HG02840 (cell line): ENCODE measurements around the gene ODF4.
"Not testable (repeated sequence)": the region's sequence is repeated elsewhere in the genome, so short reads cannot be mapped to it uniquely, and the experiment has no call there.

Source experiments
- ATAC-seq: cut with Tn5 transposase; IDR thresholded peaks from one replicate; pipeline ENCODE4 v1.9.1; 2021; ENCODE audit warnings: mild to moderate bottlenecking, moderate library complexity, moderate number of reproducible peaks; ENCODE audit not compliant: unreplicated experiment, low FRiP score

The ODF4 gene

DNA sequence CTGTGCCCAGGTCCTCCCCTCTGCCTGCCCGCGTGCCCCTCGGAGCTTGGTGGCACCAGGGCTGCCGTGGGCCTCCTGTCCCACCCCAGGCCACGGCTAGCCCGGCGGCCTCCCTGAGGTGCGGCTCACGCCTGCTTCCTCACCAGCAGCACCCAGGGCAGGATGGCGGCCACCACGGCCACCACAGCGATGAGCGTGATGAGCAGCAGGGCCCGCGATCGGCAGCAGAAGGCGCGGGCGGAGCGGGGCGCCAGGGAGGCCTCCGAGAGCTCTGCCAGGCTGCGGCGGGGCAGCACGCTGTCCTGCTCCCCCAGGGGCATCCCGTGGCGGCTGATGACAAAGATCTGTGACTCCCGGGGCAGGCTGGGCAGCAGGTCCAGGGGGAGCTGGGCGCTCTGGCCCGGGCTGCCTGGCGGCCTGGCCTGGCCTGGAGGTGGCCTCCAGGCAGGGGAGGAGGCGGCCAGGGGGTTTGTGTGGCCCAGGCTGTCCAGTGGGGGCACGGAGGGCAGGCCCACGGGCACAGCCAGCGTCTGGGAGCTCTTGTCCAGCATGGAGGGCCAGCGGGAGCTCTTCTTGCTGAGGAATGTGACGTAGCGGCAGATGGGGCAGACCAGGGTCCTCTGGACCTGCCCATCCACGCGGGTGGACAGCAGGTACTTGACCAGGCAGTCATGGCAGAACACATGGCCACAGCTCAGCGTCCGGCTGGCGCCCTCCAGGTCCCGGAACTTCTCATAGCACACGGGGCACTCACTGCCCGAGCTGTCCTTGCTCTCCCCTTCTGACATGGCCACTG is 53.2 kb downstream of the ODF4 start:
- no peak for ATAC-seq

- no peak for ATAC-seq
Measured at GRCh38 chr17:8393470-8394231, 54.0 kb downstream of the ODF4 start.

DNA sequence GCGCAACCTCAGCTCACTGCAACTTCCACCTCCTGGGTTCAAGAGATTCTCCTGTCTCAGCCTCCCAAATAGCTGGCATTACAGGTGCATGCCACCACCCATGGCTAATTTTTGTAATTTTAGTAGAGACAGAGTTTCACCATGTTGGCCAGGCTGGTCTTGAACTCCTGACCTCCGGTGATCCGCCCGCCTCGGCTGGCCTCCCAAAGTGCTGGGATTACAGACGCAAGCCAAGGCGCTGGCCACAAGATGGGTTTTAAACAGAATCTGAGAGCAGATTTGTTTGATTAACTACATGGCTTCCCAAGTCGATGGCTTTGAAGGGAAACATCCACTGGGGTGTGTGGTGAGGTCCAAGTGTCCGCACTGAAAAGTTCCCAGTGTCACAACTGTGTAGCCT is 54.9 kb downstream of the ODF4 start:
- not testable (repeated sequence) for ATAC-seq
